Spleen (tissue), 7 donors: ENCODE results near the gene RBFOX1.

Source experiments
- CTCF ChIP-seq, 11 experiments: fragments of 200-600 bp in 7 of 11; fragments of 450-650 bp in 4 of 11; sonication (generic) in 4 of 11; IDR thresholded peaks in 8 of 11; conservative IDR thresholded peaks in 3 of 11; 1 replicate in 7 of 11; 2 replicates in 4 of 11; pipeline versions ENCODE4 v1.4.0 to v1.8.0; 2016 to 2021; ENCODE audit warnings: antibody characterized with exemption in 11 of 11, inconsistent platforms in 4 of 11, mild to moderate bottlenecking in 1 of 11
- POLR2AphosphoS5 ChIP-seq, 3 donors: sonication (generic); formaldehyde crosslinking; IDR thresholded peaks; one replicate each; pipeline ENCODE4 v1.5.1; 2017; ENCODE audit warnings: antibody characterized with exemption in 3 of 3
- donor health status: DM: no; HTN: no; CAD: no; lungs with moderate emphysema.
- donor health status: DM: no; HTN: no; CAD: no.
- donor health status: DM: no; HTN: no; CAD: no.

GRCh38 chr16:7377231-7377630, 44.6 kb downstream of the RBFOX1 start:
- TF ChIP-seq CTCF (IDR thresholded peaks at IDR 0.05 in 8 of 11, conservative IDR thresholded peaks at IDR 0.05 in 3 of 11) (no peak), POLR2AphosphoS5 (IDR thresholded peaks at IDR 0.05) (no peak)
